Measurements from ENCODE around the gene COL15A1. TPM values are rescaled to one million over a fixed set of nuclear protein-coding genes. Genes with fewer than 3 reads are reported as not detected.

The COL15A1 gene
- total and polyA plus RNA-seq, 4 experiments from 2014 or later, result not detected

DNA sequence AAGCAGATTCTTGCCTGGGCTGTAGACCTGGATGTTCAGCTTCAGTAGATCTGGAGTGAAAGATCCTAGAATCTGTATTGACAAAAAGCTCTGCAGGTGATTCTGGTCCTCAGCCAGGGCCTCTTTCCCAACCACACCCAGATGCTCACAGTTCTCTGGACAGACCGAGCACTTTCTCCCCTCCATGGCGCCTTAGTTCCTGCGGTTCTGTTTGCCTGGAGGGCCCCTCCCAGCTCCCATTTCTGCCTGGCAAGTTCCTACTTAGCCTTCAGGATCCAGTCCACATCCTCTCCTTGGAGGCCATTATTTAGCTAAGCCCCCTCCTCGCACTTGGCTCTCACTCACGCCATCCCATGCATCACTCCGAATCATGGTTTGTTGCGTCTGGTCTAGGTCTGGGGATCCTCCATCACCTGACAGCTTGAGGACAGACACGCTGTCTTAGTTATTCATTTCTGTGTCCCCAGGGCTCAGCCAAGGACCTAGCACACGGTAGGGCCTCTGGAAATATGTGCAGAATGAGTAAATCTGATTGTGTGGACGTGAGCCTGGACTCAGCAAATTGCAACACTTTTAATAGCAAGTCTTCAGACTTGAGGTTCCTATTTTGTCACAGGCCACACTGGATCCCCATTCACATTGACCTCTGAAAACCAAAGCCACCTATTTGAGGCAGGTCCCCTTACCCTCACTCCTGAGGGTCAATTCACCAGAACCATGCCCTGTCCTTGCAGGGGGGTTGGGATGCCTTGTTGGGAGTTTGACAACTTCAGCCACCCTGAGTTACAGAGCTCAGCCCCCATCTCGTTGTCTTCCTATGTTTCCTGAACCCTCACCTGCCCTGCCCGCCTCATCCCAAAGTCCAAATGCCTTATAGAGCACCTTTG is 50.7 kb downstream of the COL15A1 start:
- Mint-ChIP-seq H3K4me1 (peaks cover 4 to 8% (median 5%) of the 10 kb centered on the region in 4 donors), H3K4me3 (no peak overlapping the region), H3K27ac (peak overlapping the region in 1 of 7 donors; percentile 32), H3K27me3 (peaks cover 2 to 5% of the 10 kb centered on the region in 2 donors), H3K36me3 (no peaks in the 10 kb centered on the region), H3K9me3 (peaks cover 0 to 3% (median 0%) of the 10 kb centered on the region in 8 donors)
- H3K27ac ChIP-seq (ENCODE audit: low read depth, low read length), result no peak overlapping the region
- no peaks in the 10 kb centered on the region for H3K27me3 ChIP-seq (ENCODE audit: insufficient read depth, low read length)
- H3K36me3 ChIP-seq (ENCODE audit: insufficient read depth, low read length), result no peaks in the 10 kb centered on the region
- intact Hi-C loops (cut with micrococcal nuclease), result no loop called here
- H3K4me1 ChIP-seq (ENCODE audit: insufficient read depth, low read length), result no peaks in the 10 kb centered on the region
- no peaks in the 10 kb centered on the region for H3K9me3 ChIP-seq (ENCODE audit: control insufficient read depth in 1 of 2, low read length in 2 of 2)
- ChIA-PET CTCF (ENCODE audit: partially characterized antibody) (interaction anchor here (15.9 kb wide), 1 partner anchor 146 kb away, joined by 480 read pairs; no protein-coding TSS in a partner anchor), POLR2A (ENCODE audit: partially characterized antibody) (no interaction called here)
- H3K4me3 ChIP-seq (ENCODE audit: low read length in 2 of 2), result no peak overlapping the region
- no peak for DNase-seq

DNA sequence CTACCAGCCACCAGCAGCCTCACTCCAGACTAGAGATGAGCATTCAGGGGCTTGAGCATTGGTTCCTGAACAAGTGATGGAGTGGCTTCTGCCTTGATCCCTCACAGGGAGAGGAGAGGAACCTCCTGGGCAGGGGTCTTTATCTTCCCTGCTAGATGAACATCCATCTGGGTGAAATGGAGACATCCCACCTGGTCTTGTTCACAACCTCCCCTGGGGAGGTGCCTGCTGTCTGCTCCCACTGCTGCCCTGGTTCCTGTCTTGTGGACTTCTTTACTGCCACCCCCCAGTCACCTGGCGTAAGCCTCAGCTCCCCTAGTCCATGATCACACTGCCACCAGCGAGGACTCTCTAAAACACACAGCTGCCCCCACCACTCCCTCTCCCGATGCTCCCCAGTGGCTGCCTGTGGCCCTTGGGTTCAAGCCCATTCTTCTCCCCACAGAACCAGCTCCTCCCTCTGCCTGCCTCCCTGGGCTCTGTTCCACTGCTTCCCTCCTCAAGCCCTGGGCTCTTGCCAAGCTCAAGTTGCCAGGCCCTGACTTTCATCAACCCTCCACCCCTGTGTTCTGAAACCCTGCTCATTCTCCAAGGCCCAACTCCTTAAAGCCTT is 51.5 kb downstream of the COL15A1 start:
- H3K4me1 Mint-ChIP-seq, result peaks cover 3 to 6% (median 4%) of the 10 kb centered on the region in 4 donors
- H3K4me3 ChIP-seq (ENCODE audit: low read length in 2 of 2), result no peak overlapping the region
- intact Hi-C loops (cut with micrococcal nuclease), result no loop called here
- no peaks in the 10 kb centered on the region for H3K36me3 Mint-ChIP-seq
- peaks cover 2 to 5% of the 10 kb centered on the region in 2 donors for H3K27me3 Mint-ChIP-seq
- H3K27me3 ChIP-seq (ENCODE audit: insufficient read depth, low read length), result no peaks in the 10 kb centered on the region
- ChIA-PET POLR2A (ENCODE audit: partially characterized antibody) (no interaction called here), CTCF (ENCODE audit: partially characterized antibody) (interaction anchor here (15.9 kb wide), 1 partner anchor 145 kb away, joined by 480 read pairs; no protein-coding TSS in a partner anchor)
- no peak for DNase-seq
- no peaks in the 10 kb centered on the region for H3K4me1 ChIP-seq (ENCODE audit: insufficient read depth, low read length)
- H3K4me3 Mint-ChIP-seq, result no peak overlapping the region
- no peak overlapping the region for H3K27ac Mint-ChIP-seq
- H3K9me3 ChIP-seq (ENCODE audit: control insufficient read depth in 1 of 2, low read length in 2 of 2), result no peaks in the 10 kb centered on the region
- H3K27ac ChIP-seq (ENCODE audit: low read depth, low read length), result no peak overlapping the region
- no peaks in the 10 kb centered on the region for H3K36me3 ChIP-seq (ENCODE audit: insufficient read depth, low read length)
- peaks cover 0 to 3% (median 0%) of the 10 kb centered on the region in 8 donors for H3K9me3 Mint-ChIP-seq

DNA sequence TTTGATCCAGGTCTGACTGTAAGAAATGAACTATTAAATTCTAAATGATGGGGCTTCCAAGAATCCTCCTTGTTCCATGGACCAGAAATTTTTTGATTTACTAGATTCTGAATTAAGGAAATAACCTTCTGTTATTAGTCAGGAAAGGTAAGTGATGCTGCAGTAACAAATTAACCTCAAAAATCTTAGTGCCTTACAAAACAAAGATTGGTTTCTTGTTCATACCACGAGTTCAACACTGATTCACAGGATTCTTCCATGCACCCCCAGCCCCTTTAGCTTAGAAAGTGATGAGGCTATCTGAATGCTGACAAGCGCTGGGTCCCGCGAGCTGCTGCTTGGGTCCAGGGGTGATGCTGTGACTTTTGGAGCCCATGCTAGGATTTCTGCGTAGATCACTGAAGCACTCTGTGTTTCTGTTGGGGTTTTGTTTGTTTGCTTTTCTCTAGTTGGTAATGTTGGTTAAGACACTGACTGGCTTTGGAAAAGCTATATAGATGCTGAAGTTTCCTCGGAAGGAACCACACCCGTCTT is 52.3 kb downstream of the COL15A1 start:
- Mint-ChIP-seq H3K4me1 (peaks cover 10 to 15% (median 11%) of the 10 kb centered on the region in 4 donors), H3K4me3 (no peak overlapping the region), H3K27ac (no peak overlapping the region), H3K36me3 (no peaks in the 10 kb centered on the region), H3K9me3 (peaks cover 0 to 2% (median 0%) of the 10 kb centered on the region in 8 donors), H3K27me3 (peaks cover 2 to 5% of the 10 kb centered on the region in 2 donors)
- no peak overlapping the region for H3K27ac ChIP-seq (ENCODE audit: low read depth, low read length)
- no peaks in the 10 kb centered on the region for H3K9me3 ChIP-seq (ENCODE audit: control insufficient read depth in 1 of 2, low read length in 2 of 2)
- H3K4me3 ChIP-seq (ENCODE audit: low read length in 2 of 2), result no peak overlapping the region
- ChIA-PET POLR2A (ENCODE audit: partially characterized antibody) (no interaction called here), CTCF (ENCODE audit: partially characterized antibody) (interaction anchor here (1.1 to 15.9 kb wide), 4 partner anchors 9 to 144 kb away, joined by 3 to 480 read pairs (median 4); no protein-coding TSS in a partner anchor)
- H3K27me3 ChIP-seq (ENCODE audit: insufficient read depth, low read length), result no peaks in the 10 kb centered on the region
- intact Hi-C loops (cut with micrococcal nuclease), result no loop called here
- no peaks in the 10 kb centered on the region for H3K36me3 ChIP-seq (ENCODE audit: insufficient read depth, low read length)
- peaks cover 8% of the 10 kb centered on the region for H3K4me1 ChIP-seq (ENCODE audit: insufficient read depth, low read length)
- no peak for DNase-seq

DNA sequence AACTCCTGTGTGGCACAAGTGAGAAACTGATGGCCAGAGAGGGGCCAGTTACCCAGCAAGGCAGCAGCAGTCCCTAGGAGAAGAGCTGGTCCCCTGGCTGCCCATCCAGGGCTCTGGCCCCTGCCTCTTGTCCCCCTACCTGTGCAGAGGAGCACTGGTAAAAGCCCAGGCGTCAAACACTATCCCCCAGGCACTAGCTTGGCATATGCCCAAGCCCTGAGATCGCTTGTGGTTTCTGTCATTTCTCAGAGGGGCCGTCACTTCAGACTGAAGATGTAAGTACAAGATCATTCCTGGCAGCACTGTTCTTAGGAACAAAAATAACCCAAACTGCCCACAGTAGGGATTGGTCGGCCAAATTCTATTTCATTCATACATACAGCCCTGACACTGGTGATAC is 53.9 kb downstream of the COL15A1 start:
- DNase-seq, result no peak
- Histone ChIP-seq H3K27me3 (ENCODE audit: insufficient read depth, low read length) (no peaks in the 10 kb centered on the region), H3K9me3 (ENCODE audit: control insufficient read depth in 1 of 2, low read length in 2 of 2) (no peaks in the 10 kb centered on the region), H3K27ac (ENCODE audit: low read depth, low read length) (no peak overlapping the region), H3K4me3 (ENCODE audit: low read length in 2 of 2) (no peak overlapping the region), H3K4me1 (ENCODE audit: insufficient read depth, low read length) (peaks cover 16% of the 10 kb centered on the region), H3K36me3 (ENCODE audit: insufficient read depth, low read length) (no peaks in the 10 kb centered on the region)
- Mint-ChIP-seq H3K27ac (no peak overlapping the region), H3K9me3 (peaks cover 0 to 2% (median 0%) of the 10 kb centered on the region in 8 donors), H3K4me1 (peaks cover 15 to 23% (median 16%) of the 10 kb centered on the region in 4 donors), H3K36me3 (no peaks in the 10 kb centered on the region), H3K27me3 (peaks cover 2 to 5% of the 10 kb centered on the region in 2 donors), H3K4me3 (no peak overlapping the region)
- POLR2A ChIA-PET (ENCODE audit: partially characterized antibody), result no interaction called here
- CTCF ChIA-PET (ENCODE audit: partially characterized antibody), result interaction anchor here (0.8 to 15.9 kb wide), 17 partner anchors 11 to 191 kb away, joined by 3 to 480 read pairs (median 5); partner anchors contain the start of genes GALNT12 and TGFBR1
- intact Hi-C loops (cut with micrococcal nuclease), result loop anchor here (2.0 kb wide), 1 partner anchor 191 kb away; the partner anchor contains the start of gene GALNT12

DNA sequence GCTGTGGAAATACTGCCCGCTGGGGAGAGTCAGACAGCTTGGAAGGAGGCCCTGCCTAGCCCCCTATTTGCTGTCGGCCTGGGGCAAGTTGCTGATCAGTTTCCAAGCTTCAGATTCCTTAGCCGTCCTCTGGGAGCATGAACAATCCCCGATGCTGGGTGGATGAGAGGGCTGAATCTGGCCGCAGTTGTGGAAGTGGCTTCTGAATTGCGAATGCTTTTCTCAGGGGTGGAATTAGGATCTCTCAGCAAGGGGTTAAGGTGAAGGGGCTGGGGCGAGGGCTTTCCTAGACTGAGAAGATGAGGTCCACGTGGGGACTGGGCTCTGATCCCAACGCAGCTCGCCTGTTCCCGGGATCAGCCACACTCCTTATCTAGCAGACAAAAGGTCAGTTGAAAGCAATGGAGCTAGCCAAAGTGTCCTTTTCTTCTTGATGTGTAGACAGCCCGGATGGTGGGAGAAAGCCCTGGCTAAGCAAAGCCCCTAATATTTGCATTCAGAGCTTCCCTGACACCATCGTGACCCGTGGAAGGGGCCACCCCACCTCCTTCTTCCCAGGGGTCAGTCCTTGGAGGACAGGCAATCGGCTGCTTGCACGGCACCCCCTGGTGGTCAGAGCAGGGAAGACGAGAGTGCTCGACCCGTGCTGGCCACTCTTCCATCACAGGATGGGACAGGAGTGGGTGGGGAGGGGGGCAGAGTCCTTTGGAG is 54.9 kb downstream of the COL15A1 start:
- Histone ChIP-seq H3K36me3 (ENCODE audit: insufficient read depth, low read length) (no peaks in the 10 kb centered on the region), H3K27me3 (ENCODE audit: insufficient read depth, low read length) (no peaks in the 10 kb centered on the region), H3K27ac (ENCODE audit: low read depth, low read length) (no peak overlapping the region), H3K9me3 (ENCODE audit: control insufficient read depth in 1 of 2, low read length in 2 of 2) (no peaks in the 10 kb centered on the region), H3K4me3 (ENCODE audit: low read length in 2 of 2) (no peak overlapping the region), H3K4me1 (ENCODE audit: insufficient read depth, low read length) (peaks cover 16% of the 10 kb centered on the region)
- H3K4me3 Mint-ChIP-seq, result no peak overlapping the region
- CTCF ChIA-PET (ENCODE audit: partially characterized antibody), result interaction anchor here (0.9 to 15.9 kb wide), 27 partner anchors 9 to 192 kb away, joined by 3 to 480 read pairs (median 4); partner anchors contain the start of genes GALNT12 and TGFBR1
- peaks cover 15 to 25% (median 16%) of the 10 kb centered on the region in 4 donors for H3K4me1 Mint-ChIP-seq
- no peak overlapping the region for H3K27ac Mint-ChIP-seq
- POLR2A ChIA-PET (ENCODE audit: partially characterized antibody), result interaction anchor here (0.7 to 1.4 kb wide), 3 partner anchors 54 to 143 kb away, joined by 3 to 4 read pairs (median 3); no protein-coding TSS in a partner anchor
- intact Hi-C loops (cut with micrococcal nuclease), result loop anchor here (2.0 kb wide), 1 partner anchor 192 kb away; the partner anchor contains the start of gene GALNT12
- peak; percentile 32 to 52 (median 40) for DNase-seq
- H3K9me3 Mint-ChIP-seq, result peaks cover 0 to 2% (median 0%) of the 10 kb centered on the region in 8 donors
- peaks cover 0 to 5% of the 10 kb centered on the region in 2 donors for H3K27me3 Mint-ChIP-seq
- no peaks in the 10 kb centered on the region for H3K36me3 Mint-ChIP-seq

DNA sequence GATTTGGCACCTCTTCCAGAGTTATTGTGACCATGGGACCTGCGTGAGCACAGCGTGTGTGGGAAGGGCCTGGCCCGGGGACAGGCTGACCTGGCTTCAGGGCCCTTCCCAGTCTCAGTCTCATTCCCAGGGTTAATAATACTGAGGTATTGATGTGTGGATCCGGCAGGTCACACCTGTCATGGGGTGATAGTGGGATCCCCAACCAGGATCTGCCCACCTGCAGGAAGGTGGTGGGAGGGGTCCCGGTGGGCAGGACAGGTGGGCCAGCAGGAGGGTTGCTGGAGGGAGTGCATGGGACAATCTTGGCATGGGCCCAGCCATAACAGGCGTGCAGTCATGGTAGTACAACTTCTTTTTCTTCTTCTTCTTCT is 55.4 kb downstream of the COL15A1 start:
- Histone ChIP-seq H3K4me1 (ENCODE audit: insufficient read depth, low read length) (peaks cover 16% of the 10 kb centered on the region), H3K27ac (ENCODE audit: low read depth, low read length) (no peak overlapping the region), H3K9me3 (ENCODE audit: control insufficient read depth in 1 of 2, low read length in 2 of 2) (no peaks in the 10 kb centered on the region), H3K4me3 (ENCODE audit: low read length in 2 of 2) (no peak overlapping the region), H3K36me3 (ENCODE audit: insufficient read depth, low read length) (no peaks in the 10 kb centered on the region), H3K27me3 (ENCODE audit: insufficient read depth, low read length) (no peaks in the 10 kb centered on the region)
- CTCF ChIA-PET (ENCODE audit: partially characterized antibody), result interaction anchor here (0.7 to 15.9 kb wide), 29 partner anchors 8 to 193 kb away, joined by 3 to 480 read pairs (median 4); partner anchors contain the start of genes GALNT12 and TGFBR1
- H3K36me3 Mint-ChIP-seq, result no peaks in the 10 kb centered on the region
- H3K27ac Mint-ChIP-seq, result no peak overlapping the region
- intact Hi-C loops (cut with micrococcal nuclease), result loop anchor here (2.0 kb wide), 1 partner anchor 192 kb away; the partner anchor contains the start of gene GALNT12
- H3K27me3 Mint-ChIP-seq, result peaks cover 0 to 5% of the 10 kb centered on the region in 2 donors
- H3K4me1 Mint-ChIP-seq, result peaks cover 14 to 22% (median 16%) of the 10 kb centered on the region in 4 donors
- no peak for DNase-seq
- POLR2A ChIA-PET (ENCODE audit: partially characterized antibody), result interaction anchor here (0.7 to 1.4 kb wide), 4 partner anchors 105 to 1061 kb away, joined by 3 to 4 read pairs (median 3); no protein-coding TSS in a partner anchor
- no peak overlapping the region for H3K4me3 Mint-ChIP-seq
- H3K9me3 Mint-ChIP-seq, result peaks cover 0 to 2% (median 0%) of the 10 kb centered on the region in 8 donors

Data from CD4-positive, alpha-beta memory T cell (primary cell).